ENCODE data around the gene METAP2. TPM values are rescaled to one million over a fixed set of nuclear protein-coding genes. Genes with fewer than 3 reads are reported as not detected.

METAP2 gene
- total RNA-seq, 2 donors from 2014 or later, result 24.5 to 87.6 TPM

- no peak for ATAC-seq (ENCODE audit: insufficient number of reproducible peaks, low FRiP score, low read depth)
- Histone ChIP-seq H3K27ac (peak overlapping the region in 1 of 2 donors; percentile 37), H3K4me1 (ENCODE audit: control insufficient read depth in 1 of 2, low read depth in 2 of 2) (peaks cover 0 to 20% of the 10 kb centered on the region in 2 donors), H3K36me3 (no peaks in the 10 kb centered on the region), H3K4me3 (no peak overlapping the region), H3K27me3 (replicated peaks; ENCODE audit: insufficient read depth) (no peaks in the 10 kb centered on the region), H3K9me3 (peaks cover 15% of the 10 kb centered on the region)
- DNase-seq (ENCODE audit: low spot score), result no peak
- no peak for TF ChIP-seq CTCF (IDR thresholded peaks at IDR 0.05)
Observed at GRCh38 chr12:95458761-95459160, 15.2 kb upstream of the METAP2 start.

GRCh38 chr12:95459310-95459709 is 14.6 kb upstream of the METAP2 start:
- no peak for TF ChIP-seq CTCF (IDR thresholded peaks at IDR 0.05)
- H3K36me3 ChIP-seq, result no peaks in the 10 kb centered on the region
- ATAC-seq (ENCODE audit: insufficient number of reproducible peaks, low FRiP score, low read depth) (no peak), DNase-seq (ENCODE audit: low spot score) (no peak)
- H3K9me3 ChIP-seq, result peaks cover 15% of the 10 kb centered on the region
- H3K27me3 ChIP-seq (replicated peaks; ENCODE audit: insufficient read depth), result no peaks in the 10 kb centered on the region
- H3K4me3 ChIP-seq, result no peak overlapping the region
- peak overlapping the region in 1 of 2 donors; percentile 37 for H3K27ac ChIP-seq
- peaks cover 0 to 16% of the 10 kb centered on the region in 2 donors for H3K4me1 ChIP-seq (ENCODE audit: control insufficient read depth in 1 of 2, low read depth in 2 of 2)

GRCh38 chr12:95460105-95460504 is 13.8 kb upstream of the METAP2 start:
- DNase-seq (ENCODE audit: low spot score), result no peak
- H3K4me3 ChIP-seq, result no peak overlapping the region
- TF ChIP-seq CTCF (IDR thresholded peaks at IDR 0.05), result no peak
- H3K27me3 ChIP-seq (replicated peaks; ENCODE audit: insufficient read depth), result no peaks in the 10 kb centered on the region
- H3K4me1 ChIP-seq (ENCODE audit: control insufficient read depth in 1 of 2, low read depth in 2 of 2), result peaks cover 0 to 8% of the 10 kb centered on the region in 2 donors
- peak overlapping the region in 1 of 2 donors; percentile 37 for H3K27ac ChIP-seq
- H3K36me3 ChIP-seq, result no peaks in the 10 kb centered on the region
- H3K9me3 ChIP-seq, result peaks cover 15% of the 10 kb centered on the region
- no peak for ATAC-seq (ENCODE audit: insufficient number of reproducible peaks, low FRiP score, low read depth)

- Histone ChIP-seq H3K9me3 (peaks cover 15% of the 10 kb centered on the region), H3K27me3 (replicated peaks; ENCODE audit: insufficient read depth) (no peaks in the 10 kb centered on the region), H3K36me3 (no peaks in the 10 kb centered on the region), H3K27ac (no peak overlapping the region), H3K4me1 (ENCODE audit: control insufficient read depth in 1 of 2, low read depth in 2 of 2) (peaks cover 0 to under 1% of the 10 kb centered on the region in 2 donors), H3K4me3 (no peak overlapping the region)
- no peak for TF ChIP-seq CTCF (IDR thresholded peaks at IDR 0.05)
- DNase-seq (ENCODE audit: low spot score) (no peak), ATAC-seq (ENCODE audit: insufficient number of reproducible peaks, low FRiP score, low read depth) (no peak)
Observed at GRCh38 chr12:95460896-95461295, 13.1 kb upstream of the METAP2 start.

- Histone ChIP-seq H3K36me3 (no peaks in the 10 kb centered on the region), H3K27me3 (replicated peaks; ENCODE audit: insufficient read depth) (no peaks in the 10 kb centered on the region), H3K27ac (no peak overlapping the region), H3K4me3 (no peak overlapping the region), H3K9me3 (peaks cover 13% of the 10 kb centered on the region), H3K4me1 (ENCODE audit: control insufficient read depth in 1 of 2, low read depth in 2 of 2) (no peaks in the 10 kb centered on the region)
- no peak for DNase-seq (ENCODE audit: low spot score)
- ATAC-seq (ENCODE audit: insufficient number of reproducible peaks, low FRiP score, low read depth), result no peak
- no peak for TF ChIP-seq CTCF (IDR thresholded peaks at IDR 0.05)
Observed at GRCh38 chr12:95462081-95462480, 11.9 kb upstream of the METAP2 start.
